ENCODE measurements around the gene NVL. TPM values are rescaled to one million over a fixed set of nuclear protein-coding genes. Genes with fewer than 3 reads are reported as not detected.

Gene NVL
- total RNA-seq, 1 donor from 2014 or later: 101 TPM

DNA sequence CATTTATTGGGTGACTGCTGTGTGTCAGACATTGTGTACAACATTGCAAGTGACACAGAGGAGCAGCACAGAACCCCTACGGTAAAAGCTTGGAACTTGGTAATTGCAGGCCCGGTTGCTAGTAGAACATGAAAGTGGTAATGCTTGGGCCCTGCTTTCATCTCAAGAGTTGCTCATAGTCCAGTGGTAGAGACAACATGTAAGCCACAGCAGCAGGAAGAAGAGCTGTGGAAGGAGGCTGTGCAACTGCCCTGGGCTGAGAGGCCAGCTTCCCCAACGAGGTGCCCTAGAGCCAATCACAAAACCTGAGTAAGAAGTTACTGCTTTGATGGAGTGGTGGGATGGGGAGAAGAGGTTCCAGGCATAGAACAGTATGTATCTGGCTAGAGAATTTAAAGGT, 45.1 kb upstream of the NVL start:
- Mint-ChIP-seq H3K4me1 (no peaks in the 10 kb centered on the region), H3K27me3 (ENCODE audit: insufficient read depth, low read depth) (no peaks in the 10 kb centered on the region), H3K36me3 (peaks cover 46% of the 10 kb centered on the region), H3K4me3 (no peak overlapping the region), H3K27ac (no peak overlapping the region), H3K9me3 (no peaks in the 10 kb centered on the region)
- Histone ChIP-seq H4K20me1 (ENCODE audit: low read depth) (no peaks in the 10 kb centered on the region), H3K79me2 (ENCODE audit: low read depth) (no peaks in the 10 kb centered on the region), H3F3A (ENCODE audit: low read depth) (peaks cover 5% of the 10 kb centered on the region), H3K9me3 (ENCODE audit: low read depth) (no peaks in the 10 kb centered on the region), H3K4me1 (no peaks in the 10 kb centered on the region), H3K4me2 (no peak overlapping the region), H3K36me3 (peaks cover 12% of the 10 kb centered on the region), H3K27ac (no peak overlapping the region), H2AFZ (replicated peaks) (no peak overlapping the region), H3K9ac (no peak overlapping the region), H3K4me3 (no peak overlapping the region), H3K27me3 (no peaks in the 10 kb centered on the region)
- DNase-seq (ENCODE audit: low spot score): no peak
- TF ChIP-seq EZH2 (IDR thresholded peaks at IDR 0.05) (no peak), EZH2phosphoT487 (IDR thresholded peaks at IDR 0.05) (no peak)
- TF ChIP-seq, protein P1, sequence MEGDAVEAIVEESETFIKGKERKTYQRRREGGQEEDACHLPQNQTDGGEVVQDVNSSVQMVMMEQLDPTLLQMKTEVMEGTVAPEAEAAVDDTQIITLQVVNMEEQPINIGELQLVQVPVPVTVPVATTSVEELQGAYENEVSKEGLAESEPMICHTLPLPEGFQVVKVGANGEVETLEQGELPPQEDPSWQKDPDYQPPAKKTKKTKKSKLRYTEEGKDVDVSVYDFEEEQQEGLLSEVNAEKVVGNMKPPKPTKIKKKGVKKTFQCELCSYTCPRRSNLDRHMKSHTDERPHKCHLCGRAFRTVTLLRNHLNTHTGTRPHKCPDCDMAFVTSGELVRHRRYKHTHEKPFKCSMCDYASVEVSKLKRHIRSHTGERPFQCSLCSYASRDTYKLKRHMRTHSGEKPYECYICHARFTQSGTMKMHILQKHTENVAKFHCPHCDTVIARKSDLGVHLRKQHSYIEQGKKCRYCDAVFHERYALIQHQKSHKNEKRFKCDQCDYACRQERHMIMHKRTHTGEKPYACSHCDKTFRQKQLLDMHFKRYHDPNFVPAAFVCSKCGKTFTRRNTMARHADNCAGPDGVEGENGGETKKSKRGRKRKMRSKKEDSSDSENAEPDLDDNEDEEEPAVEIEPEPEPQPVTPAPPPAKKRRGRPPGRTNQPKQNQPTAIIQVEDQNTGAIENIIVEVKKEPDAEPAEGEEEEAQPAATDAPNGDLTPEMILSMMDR (IDR thresholded peaks at IDR 0.05): no peak

GRCh38 chr1:224373008-224373590, 43.1 kb upstream of the NVL start:
- peaks cover 12% of the 10 kb centered on the region for H3K36me3 ChIP-seq
- no peak overlapping the region for H3K27ac Mint-ChIP-seq

DNA sequence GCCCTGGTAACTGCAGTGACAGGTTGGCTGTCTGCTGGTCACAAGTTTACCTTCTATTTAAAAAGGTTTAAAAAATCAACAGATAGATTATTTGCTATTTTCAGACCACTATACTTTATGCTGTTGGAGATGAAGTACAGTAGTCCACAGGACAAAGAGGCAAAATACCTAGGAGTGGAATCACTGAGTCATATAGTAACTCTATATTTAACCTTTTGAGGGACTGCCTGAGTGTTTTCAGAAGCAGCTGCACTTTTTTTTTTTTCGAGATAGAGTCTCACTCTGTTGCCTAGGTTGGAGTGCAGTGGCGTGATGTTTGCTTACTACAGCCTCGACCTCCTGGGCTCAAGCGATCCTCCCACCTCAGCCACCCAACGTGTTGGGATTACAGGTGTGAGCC, 38.4 kb upstream of the NVL start:
- Histone ChIP-seq H2AFZ (replicated peaks) (no peak overlapping the region), H3K36me3 (peaks cover 16% of the 10 kb centered on the region), H3K4me2 (no peak overlapping the region), H3K27me3 (no peaks in the 10 kb centered on the region), H3K4me1 (no peaks in the 10 kb centered on the region), H3K79me2 (ENCODE audit: low read depth) (peaks cover 38% of the 10 kb centered on the region), H3K4me3 (no peak overlapping the region), H4K20me1 (ENCODE audit: low read depth) (peaks cover 8% of the 10 kb centered on the region), H3F3A (ENCODE audit: low read depth) (no peaks in the 10 kb centered on the region), H3K9ac (no peak overlapping the region), H3K9me3 (ENCODE audit: low read depth) (no peaks in the 10 kb centered on the region), H3K27ac (no peak overlapping the region)
- Mint-ChIP-seq H3K36me3 (peaks cover 43% of the 10 kb centered on the region), H3K4me1 (no peaks in the 10 kb centered on the region), H3K9me3 (no peaks in the 10 kb centered on the region), H3K27ac (no peak overlapping the region), H3K27me3 (ENCODE audit: insufficient read depth, low read depth) (no peaks in the 10 kb centered on the region), H3K4me3 (no peak overlapping the region)
- TF ChIP-seq, protein P1 (IDR thresholded peaks at IDR 0.05): no peak
- TF ChIP-seq EZH2phosphoT487 (IDR thresholded peaks at IDR 0.05): no peak
- TF ChIP-seq EZH2 (IDR thresholded peaks at IDR 0.05): no peak
- no peak for DNase-seq (ENCODE audit: low spot score)

More at GRCh38 chr1:224373008-224373590, 43.1 kb upstream of the NVL start:
- Histone ChIP-seq H3K27ac (no peak overlapping the region), H3K27me3 (no peaks in the 10 kb centered on the region), H2AFZ (replicated peaks) (no peak overlapping the region), H3K4me3 (no peak overlapping the region), H3K9me3 (ENCODE audit: low read depth) (no peaks in the 10 kb centered on the region), H3K4me1 (no peaks in the 10 kb centered on the region), H3K9ac (no peak overlapping the region), H3F3A (ENCODE audit: low read depth) (peaks cover 5% of the 10 kb centered on the region), H3K4me2 (no peak overlapping the region), H3K79me2 (ENCODE audit: low read depth) (no peaks in the 10 kb centered on the region), H4K20me1 (ENCODE audit: low read depth) (no peaks in the 10 kb centered on the region)
- TF ChIP-seq, protein P1 (IDR thresholded peaks at IDR 0.05): no peak
- no peak for TF ChIP-seq EZH2 (IDR thresholded peaks at IDR 0.05)
- TF ChIP-seq EZH2phosphoT487 (IDR thresholded peaks at IDR 0.05): no peak
- Mint-ChIP-seq H3K9me3 (no peaks in the 10 kb centered on the region), H3K27me3 (ENCODE audit: insufficient read depth, low read depth) (no peaks in the 10 kb centered on the region), H3K4me3 (no peak overlapping the region), H3K4me1 (no peaks in the 10 kb centered on the region), H3K36me3 (peaks cover 47% of the 10 kb centered on the region)
- DNase-seq (ENCODE audit: low spot score): no peak

Data from neural progenitor cell (in vitro differentiated cells).